RWPE2 (cell line): ENCODE measurements around the gene KSR2.

ENCODE experiments used
- ATAC-seq: fragments of 200-7000 bp; cut with Tn5 transposase; 3 replicates; pipeline ENCODE4 v1.9.1; 2021; ENCODE audit warnings: low read depth
- DNase-seq: peaks from one replicate; pipeline ENCODE4 v3.0.0-alpha.2; 2020; ENCODE audit warnings: low spot score
- H3K27ac ChIP-seq: fragments of 450-650 bp; 2 replicates; pipeline ENCODE4 v1.5.1; 2017; ENCODE audit warnings: mild to moderate bottlenecking; ENCODE audit not compliant: poor library complexity, severe bottlenecking
- H3K27me3 ChIP-seq: fragments of 250-450 bp; sonication (Bioruptor Pico); 2 replicates; pipeline ENCODE4 v1.5.1; 2021; ENCODE audit warnings: mild to moderate bottlenecking, moderate library complexity; ENCODE audit not compliant: insufficient read depth, poor library complexity, severe bottlenecking
- H3K36me3 ChIP-seq: fragments of 250-450 bp; sonication (Bioruptor Pico); 2 replicates; pipeline ENCODE4 v1.5.1; 2020; ENCODE audit warnings: low read depth, mild to moderate bottlenecking, moderate library complexity
- H3K4me1 ChIP-seq: fragments of 250-450 bp; sonication (Bioruptor Pico); 2 replicates; pipeline ENCODE4 v1.5.1; 2021; ENCODE audit warnings: mild to moderate bottlenecking, moderate library complexity; ENCODE audit not compliant: insufficient read depth, poor library complexity, severe bottlenecking
- H3K4me3 ChIP-seq: fragments of 250-450 bp; sonication (Bioruptor Pico); 2 replicates; pipeline ENCODE4 v1.5.1; 2021; ENCODE audit warnings: mild to moderate bottlenecking, moderate library complexity; ENCODE audit not compliant: severe bottlenecking
- H3K9me3 ChIP-seq: fragments of 250-450 bp; sonication (Bioruptor Pico); 2 replicates; pipeline ENCODE4 v1.5.1; 2021; ENCODE audit warnings: mild to moderate bottlenecking, moderate library complexity; ENCODE audit not compliant: severe bottlenecking
- TF ChIP-seq, protein P1 (sequence below): fragments of 450-650 bp; IDR thresholded peaks from one replicate; pipeline ENCODE4 v1.5.1; 2017; ENCODE audit warnings: mild to moderate bottlenecking, moderate library complexity; ENCODE audit not compliant: poor library complexity, severe bottlenecking

KSR2 gene

GRCh38 chr12:117744418-117744817 lies 224.4 kb downstream of the KSR2 start:
- TF ChIP-seq, protein P1, sequence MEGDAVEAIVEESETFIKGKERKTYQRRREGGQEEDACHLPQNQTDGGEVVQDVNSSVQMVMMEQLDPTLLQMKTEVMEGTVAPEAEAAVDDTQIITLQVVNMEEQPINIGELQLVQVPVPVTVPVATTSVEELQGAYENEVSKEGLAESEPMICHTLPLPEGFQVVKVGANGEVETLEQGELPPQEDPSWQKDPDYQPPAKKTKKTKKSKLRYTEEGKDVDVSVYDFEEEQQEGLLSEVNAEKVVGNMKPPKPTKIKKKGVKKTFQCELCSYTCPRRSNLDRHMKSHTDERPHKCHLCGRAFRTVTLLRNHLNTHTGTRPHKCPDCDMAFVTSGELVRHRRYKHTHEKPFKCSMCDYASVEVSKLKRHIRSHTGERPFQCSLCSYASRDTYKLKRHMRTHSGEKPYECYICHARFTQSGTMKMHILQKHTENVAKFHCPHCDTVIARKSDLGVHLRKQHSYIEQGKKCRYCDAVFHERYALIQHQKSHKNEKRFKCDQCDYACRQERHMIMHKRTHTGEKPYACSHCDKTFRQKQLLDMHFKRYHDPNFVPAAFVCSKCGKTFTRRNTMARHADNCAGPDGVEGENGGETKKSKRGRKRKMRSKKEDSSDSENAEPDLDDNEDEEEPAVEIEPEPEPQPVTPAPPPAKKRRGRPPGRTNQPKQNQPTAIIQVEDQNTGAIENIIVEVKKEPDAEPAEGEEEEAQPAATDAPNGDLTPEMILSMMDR: no peak
- Histone ChIP-seq H3K9me3 (no peaks in the 10 kb centered on the region), H3K4me1 (no peaks in the 10 kb centered on the region), H3K27ac (no peak overlapping the region), H3K36me3 (no peaks in the 10 kb centered on the region), H3K27me3 (no peaks in the 10 kb centered on the region), H3K4me3 (no peak overlapping the region)
- no peak for ATAC-seq
- DNase-seq: no peak

DNA sequence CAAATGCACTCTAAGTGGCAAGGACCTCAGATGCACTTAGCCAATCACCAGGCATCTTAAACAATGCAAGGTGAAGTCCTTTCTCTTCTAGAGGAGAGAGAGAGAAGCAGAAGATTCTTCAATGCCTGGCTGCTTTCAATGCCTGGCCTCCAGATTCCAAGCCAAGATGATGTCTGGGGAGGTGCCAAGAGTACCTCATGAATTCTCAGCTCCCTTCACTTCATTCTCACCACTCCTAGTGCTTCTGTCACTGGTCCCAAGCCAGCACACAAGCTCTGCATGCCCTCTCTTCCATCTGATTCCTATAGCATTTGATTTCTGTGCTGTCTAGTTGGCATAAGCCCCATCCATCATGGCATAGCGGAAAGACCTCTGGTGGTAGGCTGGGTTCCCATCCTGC lies 225.0 kb downstream of the KSR2 start:
- Histone ChIP-seq H3K4me3 (no peak overlapping the region), H3K27ac (no peak overlapping the region), H3K9me3 (no peaks in the 10 kb centered on the region), H3K36me3 (no peaks in the 10 kb centered on the region), H3K4me1 (no peaks in the 10 kb centered on the region), H3K27me3 (no peaks in the 10 kb centered on the region)
- DNase-seq: no peak
- TF ChIP-seq, protein P1: no peak
- ATAC-seq: no peak

GRCh38 chr12:117742721-117743120 lies 226.1 kb downstream of the KSR2 start:
- H3K36me3 ChIP-seq: no peaks in the 10 kb centered on the region
- no peaks in the 10 kb centered on the region for H3K9me3 ChIP-seq
- H3K27me3 ChIP-seq: no peaks in the 10 kb centered on the region
- DNase-seq (no peak), ATAC-seq (no peak)
- H3K27ac ChIP-seq: no peak overlapping the region
- no peak overlapping the region for H3K4me3 ChIP-seq
- H3K4me1 ChIP-seq: no peaks in the 10 kb centered on the region
- TF ChIP-seq, protein P1: no peak

DNA sequence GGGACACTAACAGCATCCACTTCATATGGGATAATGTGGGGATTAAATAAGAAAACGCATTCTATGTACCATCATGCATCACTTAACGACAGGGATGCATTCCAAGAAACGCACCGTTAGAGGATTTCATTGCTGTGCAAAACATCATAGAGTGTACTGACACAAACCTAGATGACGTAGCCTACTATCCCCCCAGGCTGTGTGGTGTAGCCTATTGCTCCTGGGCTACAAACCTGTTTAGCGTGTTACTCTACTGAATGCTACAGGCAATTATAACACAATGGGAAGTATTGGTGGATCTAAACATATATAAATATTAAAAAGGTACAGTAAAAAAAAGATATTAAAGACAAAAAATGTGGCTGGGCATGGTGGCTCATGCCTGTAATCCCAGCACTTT lies 230.6 kb downstream of the KSR2 start:
- no peak for ATAC-seq
- no peaks in the 10 kb centered on the region for H3K4me1 ChIP-seq
- H3K27me3 ChIP-seq: no peaks in the 10 kb centered on the region
- no peak for DNase-seq
- no peaks in the 10 kb centered on the region for H3K36me3 ChIP-seq
- TF ChIP-seq, protein P1: no peak
- H3K9me3 ChIP-seq: no peaks in the 10 kb centered on the region
- no peak overlapping the region for H3K4me3 ChIP-seq
- no peak overlapping the region for H3K27ac ChIP-seq

DNA sequence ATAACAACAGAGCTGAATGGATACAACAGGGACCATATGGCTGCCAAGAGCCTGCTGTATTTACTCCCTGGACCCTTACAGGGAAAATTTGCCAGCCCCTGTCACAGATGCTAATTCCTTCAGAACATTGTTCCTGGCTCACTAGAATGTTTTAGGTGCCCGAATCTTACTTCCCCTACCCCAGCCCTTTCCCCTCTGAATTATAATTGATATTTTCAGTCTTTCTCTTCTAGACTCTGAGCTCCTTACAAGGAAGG lies 235.3 kb downstream of the KSR2 start:
- Histone ChIP-seq H3K27me3 (no peaks in the 10 kb centered on the region), H3K4me1 (no peaks in the 10 kb centered on the region), H3K36me3 (no peaks in the 10 kb centered on the region), H3K9me3 (no peaks in the 10 kb centered on the region), H3K4me3 (no peak overlapping the region), H3K27ac (no peak overlapping the region)
- TF ChIP-seq, protein P1: no peak
- ATAC-seq (no peak), DNase-seq (no peak)
